Spleen (tissue), 11 donors: ENCODE data around the gene HSD11B1. TPM values are rescaled to one million over a fixed set of nuclear protein-coding genes. Genes with fewer than 3 reads are reported as not detected.

Experiments used
- DNase-seq: peaks from one replicate; pipeline ENCODE4 v3.0.0-alpha.2; 2020
- H3K27ac ChIP-seq, 8 donors: fragments of 200-600 bp; sonication (generic) in 7 of 8; 1 replicate in 4 of 8; 2 replicates in 4 of 8; pipeline versions ENCODE4 v1.5.0 to v1.8.0; 2016 to 2021; ENCODE audit warnings: inconsistent platforms in 4 of 8, mild to moderate bottlenecking in 4 of 8, moderate library complexity in 1 of 8
- H3K27me3 ChIP-seq, 7 donors: fragments of 200-600 bp; sonication (generic) in 6 of 7; replicated peaks in 1 of 7; 1 replicate in 4 of 7; 2 replicates in 3 of 7; pipeline versions ENCODE4 v1.5.0 to v1.8.0; 2016 to 2021; ENCODE audit warnings: inconsistent platforms in 3 of 7, mild to moderate bottlenecking in 1 of 7
- H3K36me3 ChIP-seq, 6 donors: fragments of 200-600 bp; sonication (generic) in 5 of 6; 1 replicate in 4 of 6; 2 replicates in 2 of 6; pipeline versions ENCODE4 v1.5.0 to v1.8.0; 2016 to 2021; ENCODE audit warnings: inconsistent platforms in 2 of 6
- H3K4me1 ChIP-seq, 6 donors: fragments of 200-600 bp; sonication (generic) in 5 of 6; 1 replicate in 3 of 6; 2 replicates in 3 of 6; pipeline versions ENCODE4 v1.5.0 to v1.8.0; 2016 to 2021; ENCODE audit warnings: inconsistent platforms in 3 of 6
- H3K4me3 ChIP-seq, 8 donors: fragments of 200-600 bp; sonication (generic) in 7 of 8; 1 replicate in 4 of 8; 2 replicates in 4 of 8; pipeline versions ENCODE4 v1.5.0 to v1.8.0; 2016 to 2021; ENCODE audit warnings: inconsistent platforms in 4 of 8, mild to moderate bottlenecking in 4 of 8, moderate library complexity in 2 of 8
- H3K9me3 ChIP-seq, 8 donors: fragments of 200-600 bp; sonication (generic) in 7 of 8; 1 replicate in 4 of 8; 2 replicates in 4 of 8; pipeline versions ENCODE4 v1.5.0 to v1.8.0; 2016 to 2021; ENCODE audit warnings: inconsistent platforms in 4 of 8
- CTCF ChIP-seq, 11 experiments: fragments of 200-600 bp in 7 of 11; fragments of 450-650 bp in 4 of 11; sonication (generic) in 4 of 11; IDR thresholded peaks in 8 of 11; conservative IDR thresholded peaks in 3 of 11; 1 replicate in 7 of 11; 2 replicates in 4 of 11; pipeline versions ENCODE4 v1.4.0 to v1.8.0; 2016 to 2021; ENCODE audit warnings: antibody characterized with exemption in 11 of 11, inconsistent platforms in 4 of 11, mild to moderate bottlenecking in 1 of 11
- POLR2A ChIP-seq, 3 donors: fragments of 450-650 bp; IDR thresholded peaks; one replicate each; pipeline ENCODE4 v1.5.1; 2017; ENCODE audit warnings: antibody characterized with exemption in 3 of 3, mild to moderate bottlenecking in 1 of 3
- POLR2AphosphoS5 ChIP-seq, 3 donors: sonication (generic); formaldehyde crosslinking; IDR thresholded peaks; one replicate each; pipeline ENCODE4 v1.5.1; 2017; ENCODE audit warnings: antibody characterized with exemption in 3 of 3
- WGBS, 5 donors: extraction: QIAGEN DNeasy Blood & Tissue Kit in 3 of 5; methylation state at CpG; one replicate each; pipeline versions ENCODE4 v1.1.5 to v1.1.7; 2013 to 2018; 5-methylcytosine and 5-hydroxymethylcytosine counted together
- intact Hi-C: fragments of 100-400 bp; cut with DNase I; formaldehyde crosslinking; loops from one replicate; pipeline ENCODE4 v1.15.0; 2023; ENCODE audit warnings: low total_unique reads
- polyA plus RNA-seq, 3 donors: library from polyadenylated mRNA; stranded (reverse); fragments of 200-250 nt; gene quantifications; one replicate each; pipeline ENCODE4 v1.2.1, GENCODE V29; 2013
- total RNA-seq, 7 donors: library from RNA; depleted of rRNA in 3 of 7; stranded (reverse); fragments of >200 nt in 3 of 7; fragmentation: NEBNext Ultra II Directional in 4 of 7; extraction: Animal tissue kit (Norgen Biotek cat#: 25700) in 4 of 7; gene quantifications; one replicate each; pipeline versions ENCODE4 v1.1.0 to v1.2.1, GENCODE V29; 2016 to 2021
- donor health status: healthy with polysubstance abuse.
- donor health status: DM: no; HTN: no; CAD: no; lungs with moderate emphysema.
- donor health status: DM: no; HTN: no; CAD: no.
- donor health status: Bipolar disorder and iron deficiency.
- donor health status: healthy.
- donor health status: DM: no; HTN: no; CAD: no.
- donor health status: DM: yes; HTN: yes; CAD: no.

The HSD11B1 gene
- total and polyA plus RNA-seq, 10 donors: 1.8 to 14.9 (median 3.7) TPM

- H3K27me3 ChIP-seq: no peaks in the 10 kb centered on the region
- H3K4me3 ChIP-seq: no peak overlapping the region
- no peak overlapping the region for H3K27ac ChIP-seq
- intact Hi-C loops: no loop called here
- H3K9me3 ChIP-seq: no peaks in the 10 kb centered on the region
- DNase-seq: no peak
- no peaks in the 10 kb centered on the region for H3K4me1 ChIP-seq
- H3K36me3 ChIP-seq: no peaks in the 10 kb centered on the region
- WGBS, 5 donors: 72 to 92% (median 86%) methylated on average over 1 of the region's 1 CpG
- TF ChIP-seq POLR2AphosphoS5 (IDR thresholded peaks at IDR 0.05) (no peak), POLR2A (IDR thresholded peaks at IDR 0.05) (no peak), CTCF (IDR thresholded peaks at IDR 0.05 in 8 of 11, conservative IDR thresholded peaks at IDR 0.05 in 3 of 11) (no peak)
Measured at GRCh38 chr1:209721323-209721722, 16.7 kb downstream of the HSD11B1 start.

GRCh38 chr1:209723265-209723664 is 18.6 kb downstream of the HSD11B1 start:
- no peaks in the 10 kb centered on the region for H3K9me3 ChIP-seq
- intact Hi-C loops: no loop called here
- H3K27ac ChIP-seq: no peak overlapping the region
- no peak for TF ChIP-seq CTCF (IDR thresholded peaks at IDR 0.05 in 8 of 11, conservative IDR thresholded peaks at IDR 0.05 in 3 of 11)
- no peak for TF ChIP-seq POLR2A (IDR thresholded peaks at IDR 0.05)
- TF ChIP-seq POLR2AphosphoS5 (IDR thresholded peaks at IDR 0.05): no peak
- no peak for DNase-seq
- no peaks in the 10 kb centered on the region for H3K4me1 ChIP-seq
- H3K4me3 ChIP-seq: no peak overlapping the region
- no peaks in the 10 kb centered on the region for H3K36me3 ChIP-seq
- no peaks in the 10 kb centered on the region for H3K27me3 ChIP-seq
- 92 to 96% (median 94%) methylated on average over 3 of the region's 3 CpGs for WGBS, 5 donors

GRCh38 chr1:209723756-209724693 is 19.4 kb downstream of the HSD11B1 start:
- no peaks in the 10 kb centered on the region for H3K4me1 ChIP-seq
- H3K36me3 ChIP-seq: no peaks in the 10 kb centered on the region
- intact Hi-C loops: no loop called here
- no peaks in the 10 kb centered on the region for H3K27me3 ChIP-seq
- no peak overlapping the region for H3K4me3 ChIP-seq
- no peaks in the 10 kb centered on the region for H3K9me3 ChIP-seq
- H3K27ac ChIP-seq: no peak overlapping the region
- WGBS, 5 donors: 49 to 67% (median 61%) methylated on average over 3 of the region's 3 CpGs
- DNase-seq: no peak
- TF ChIP-seq POLR2AphosphoS5 (IDR thresholded peaks at IDR 0.05): no peak
- TF ChIP-seq CTCF (IDR thresholded peaks at IDR 0.05 in 8 of 11, conservative IDR thresholded peaks at IDR 0.05 in 3 of 11): no peak
- TF ChIP-seq POLR2A (IDR thresholded peaks at IDR 0.05): no peak

GRCh38 chr1:209727286-209727685 is 22.6 kb downstream of the HSD11B1 start:
- no peak overlapping the region for H3K27ac ChIP-seq
- no peak for TF ChIP-seq POLR2AphosphoS5 (IDR thresholded peaks at IDR 0.05)
- no peak for TF ChIP-seq CTCF (IDR thresholded peaks at IDR 0.05 in 8 of 11, conservative IDR thresholded peaks at IDR 0.05 in 3 of 11)
- TF ChIP-seq POLR2A (IDR thresholded peaks at IDR 0.05): no peak
- no peaks in the 10 kb centered on the region for H3K27me3 ChIP-seq
- DNase-seq: no peak
- H3K4me1 ChIP-seq: no peaks in the 10 kb centered on the region
- intact Hi-C loops: no loop called here
- no peaks in the 10 kb centered on the region for H3K9me3 ChIP-seq
- H3K4me3 ChIP-seq: no peak overlapping the region
- H3K36me3 ChIP-seq: no peaks in the 10 kb centered on the region
- 76 to 88% (median 84%) methylated on average over 2 of the region's 2 CpGs for WGBS, 5 donors
